HepG2 (cell line): ENCODE measurements around the gene CRB1. TPM values are rescaled to one million over a fixed set of nuclear protein-coding genes. Genes with fewer than 3 reads are reported as not detected.

Experiments
- ATAC-seq: fragments of 200-7000 bp; cut with Tn5 transposase; 3 replicates; pipeline ENCODE4 v1.9.1; 2020; ENCODE audit warnings: mild to moderate bottlenecking, moderate library complexity
- BruUV-seq: library from RNA; stranded (reverse); fragments of 400-500 nt; replicated peaks from 2 replicates; lab custom pipeline; 2021; lab: Mats Ljungman, UMichigan
- CTCF ChIA-PET: fragments of 300-600 bp; formaldehyde crosslinking; extraction: SDS; loops from one replicate; lab custom pipeline; 2021; ENCODE audit warnings: low total read pairs, inconsistent platforms, low intra/inter-chr PET ratio; lab: Yijun Ruan, JAX
- POLR2A ChIA-PET: fragments of 350-600 bp; sonication (Branson Sonifier 250); formaldehyde crosslinking; loops from one replicate; lab custom pipeline; 2020; ENCODE audit warnings: antibody characterized with exemption, inconsistent platforms; lab: Yijun Ruan, JAX
- DNase-seq: peaks from one replicate; pipeline ENCODE4 v3.0.0-alpha.2; 2015; ENCODE audit warnings: low spot score
- FAIRE-seq: peaks from 3 replicates; lab custom pipeline; 2011; peaks lifted over from hg19 to GRCh38; lab: Jason Lieb, UNC
- H2AFZ ChIP-seq: one replicate; pipeline ENCODE4 v1.6.1; 2011; ENCODE audit warnings: low read length, inconsistent platforms
- H3K27ac ChIP-seq: fragments of 300-600 bp; 3 replicates; pipeline ENCODE4 v1.8.0; 2011; ENCODE audit warnings: mixed run types, mild to moderate bottlenecking, mixed read lengths, low read length, inconsistent platforms; ENCODE audit not compliant: insufficient read depth; ENCODE audit errors: extremely low read length
- H3K27me3 ChIP-seq, 2 experiments: fragments of 200-600 bp in 1 of 2; 2 replicates in 1 of 2; 3 replicates in 1 of 2; pipeline versions ENCODE4 v1.6.0 to v1.8.0; 2011; ENCODE audit warnings: low read length in 2 of 2, mild to moderate bottlenecking in 2 of 2, moderate library complexity in 2 of 2, inconsistent platforms in 1 of 2; ENCODE audit not compliant: insufficient read depth in 2 of 2, control insufficient read depth in 1 of 2
- H3K36me3 ChIP-seq, 2 experiments: fragments of 200-600 bp in 1 of 2; replicated peaks in 1 of 2; 2 replicates in 1 of 2; 3 replicates in 1 of 2; pipeline versions ENCODE4 v1.5.1 to v1.8.0; 2011; ENCODE audit warnings: low read length in 2 of 2, inconsistent platforms in 1 of 2; ENCODE audit not compliant: insufficient read depth in 2 of 2, control insufficient read depth in 1 of 2
- H3K4me1 ChIP-seq: 2 replicates; pipeline ENCODE4 v1.5.1; 2012; ENCODE audit warnings: low read length, inconsistent platforms; ENCODE audit not compliant: insufficient read depth
- H3K4me2 ChIP-seq: 2 replicates; pipeline ENCODE4 v1.6.0; 2011; ENCODE audit warnings: low read depth, low read length, inconsistent platforms
- H3K4me3 ChIP-seq, 3 experiments: fragments of 200-600 bp in 1 of 3; sonication (generic), shearing (Covaris generic) in 1 of 3; replicated peaks in 1 of 3; 2 replicates each; pipeline ENCODE4 v1.5.1; 2011 to 2016; ENCODE audit warnings: low read length in 3 of 3, inconsistent platforms in 2 of 3, low read depth in 2 of 3, mild to moderate bottlenecking in 2 of 3, control low read depth in 1 of 3, mixed read lengths in 1 of 3; ENCODE audit not compliant: insufficient read depth in 1 of 3
- H3K79me2 ChIP-seq: one replicate; pipeline ENCODE4 v1.6.1; 2011; ENCODE audit warnings: low read length, inconsistent platforms; ENCODE audit not compliant: insufficient read depth
- H3K9ac ChIP-seq: 2 replicates; pipeline ENCODE4 v1.6.0; 2011; ENCODE audit warnings: mild to moderate bottlenecking, low read depth, low read length, inconsistent platforms; ENCODE audit not compliant: insufficient read depth
- H3K9me3 ChIP-seq: 2 replicates; pipeline ENCODE4 v1.5.1; 2012; ENCODE audit warnings: mild to moderate bottlenecking, low read length
- H4K20me1 ChIP-seq: 2 replicates; pipeline ENCODE4 v1.6.0; 2011; ENCODE audit warnings: inconsistent platforms, mild to moderate bottlenecking, low read length, moderate library complexity; ENCODE audit not compliant: insufficient read depth
- GTF2F1 ChIP-seq: fragments of 150-350 bp; IDR thresholded peaks from 2 replicates; pipeline ENCODE4 v1.6.1; 2014; ENCODE audit warnings: low read length
- IKZF1 ChIP-seq: fragments of 450-650 bp; IDR thresholded peaks from 2 replicates; pipeline ENCODE4 v1.7.1; 2016
- ISL2 ChIP-seq: sonication (generic); formaldehyde crosslinking; IDR thresholded peaks from 2 replicates; pipeline ENCODE4 v1.5.0; 2020; ENCODE audit warnings: missing genetic modification reagents
- KLF16 ChIP-seq, 2 experiments: sonication (generic) in 1 of 2; formaldehyde crosslinking in 1 of 2; IDR thresholded peaks; 2 replicates each; pipeline versions ENCODE4 v1.6.1 to v1.8.0; 2016 to 2023; ENCODE audit warnings: missing genetic modification reagents in 2 of 2, missing compliant biosample characterization in 1 of 2
- MED1 ChIP-seq: sonication (generic); formaldehyde crosslinking; IDR thresholded peaks from 2 replicates; pipeline ENCODE4 v1.4.0; 2020; ENCODE audit warnings: missing genetic modification reagents
- NFIC ChIP-seq: IDR thresholded peaks from 2 replicates; pipeline ENCODE4 v1.6.1; 2012; ENCODE audit warnings: mild to moderate bottlenecking, low read length, inconsistent platforms
- POLR2G ChIP-seq: fragments of 200-400 bp; formaldehyde crosslinking; IDR thresholded peaks from 2 replicates; pipeline ENCODE4 v1.6.1; 2018; ENCODE audit warnings: mild to moderate bottlenecking, low read depth, low read length, moderate library complexity
- SYNCRIP ChIP-seq: fragments of 200-400 bp; formaldehyde crosslinking; IDR thresholded peaks from 2 replicates; pipeline ENCODE4 v1.6.1; 2018; ENCODE audit warnings: mild to moderate bottlenecking, low read depth, low read length; ENCODE audit not compliant: insufficient read depth
- THAP11 ChIP-seq: IDR thresholded peaks from 2 replicates; pipeline ENCODE4 v1.6.1; 2016; ENCODE audit warnings: missing biosample characterization, missing genetic modification reagents
- TSC22D2 ChIP-seq: sonication (generic); formaldehyde crosslinking; IDR thresholded peaks from 2 replicates; pipeline ENCODE4 v1.5.1; 2020; ENCODE audit warnings: missing genetic modification reagents, mild to moderate bottlenecking, borderline replicate concordance
- ZBTB3 ChIP-seq: sonication (generic); formaldehyde crosslinking; IDR thresholded peaks from 2 replicates; pipeline ENCODE4 v1.4.0; 2020; ENCODE audit warnings: low read depth, mild to moderate bottlenecking, moderate library complexity, missing genetic modification reagents, borderline replicate concordance
- ZBTB7A ChIP-seq: sonication (generic); formaldehyde crosslinking; IDR thresholded peaks from 2 replicates; pipeline ENCODE4 v1.8.0; 2022; ENCODE audit warnings: mild to moderate bottlenecking, missing genetic modification reagents
- ZNF180 ChIP-seq: sonication (generic); formaldehyde crosslinking; IDR thresholded peaks from 2 replicates; pipeline ENCODE4 v1.4.0; 2020; ENCODE audit warnings: low read depth, missing genetic modification reagents, borderline replicate concordance
- ZNF33B ChIP-seq: sonication (generic); formaldehyde crosslinking; IDR thresholded peaks from 2 replicates; pipeline ENCODE4 v1.5.1; 2020; ENCODE audit warnings: mild to moderate bottlenecking, missing genetic modification reagents
- ZNF660 ChIP-seq: sonication (generic); formaldehyde crosslinking; IDR thresholded peaks from 2 replicates; pipeline ENCODE4 v1.5.1; 2020; ENCODE audit warnings: mild to moderate bottlenecking, low read depth, missing genetic modification reagents, borderline replicate concordance
- ZNF746 ChIP-seq: sonication (generic); formaldehyde crosslinking; IDR thresholded peaks from 2 replicates; pipeline ENCODE4 v1.8.0; 2022; ENCODE audit warnings: mild to moderate bottlenecking, missing genetic modification reagents
- ZNF790 ChIP-seq: sonication (generic); formaldehyde crosslinking; IDR thresholded peaks from 2 replicates; pipeline ENCODE4 v1.8.0; 2022; ENCODE audit warnings: missing genetic modification reagents, mild to moderate bottlenecking, borderline replicate concordance
- WGBS: methylation state at CpG from one replicate; pipeline ENCODE4 v1.1.6; 2017; ENCODE audit warnings: low lambda C conversion rate; 5-methylcytosine and 5-hydroxymethylcytosine counted together
- in situ Hi-C: cut with HindIII; loops from 2 replicates; pipeline ENCODE4 v1.10.0; 2017; ENCODE audit warnings: low pct_unique_long_range_greater_than_20kb; ENCODE audit not compliant: extremely low pct_ligation_motif_present
- intact Hi-C: fragments of 100-400 bp; cut with micrococcal nuclease; formaldehyde crosslinking; loops from one replicate; pipeline ENCODE4 v1.10.0; 2022; ENCODE audit not compliant: unreplicated experiment
- polyA plus RNA-seq, 8 experiments: library from polyadenylated mRNA; depleted of rRNA in 3 of 8; stranded (reverse) in 7 of 8; unstranded in 1 of 8; fragments of >200 nt; fragmentation: Illumina TruSeq in 4 of 8; extraction: Trizol in 4 of 8; gene quantifications; 2 replicates each; pipeline versions ENCODE4 v1.2.1 to v1.2.3, GENCODE V29; 2011 to 2016; ENCODE audit warnings: low read depth in 4 of 8, missing spikeins in 1 of 8, mixed read lengths in 1 of 8; ENCODE audit not compliant: insufficient read depth in 1 of 8
- total RNA-seq, 5 experiments: library from RNA; depleted of rRNA; stranded (reverse); fragments of >200 nt; fragmentation: Illumina TruSeq; extraction: Trizol; gene quantifications; 2 replicates each; pipeline ENCODE4 v1.2.3, GENCODE V29; 2016; ENCODE audit warnings: low read depth in 1 of 5

CRB1 gene
- total and polyA plus RNA-seq, 2 of the 13 experiments (the other 11 are each of a cell fraction or from before 2014, with no cell fraction given): 0.01 TPM; not detected in 1

- H3K36me3 ChIP-seq: no peaks in the 10 kb centered on the region
- DNase-seq: no peak
- POLR2A ChIA-PET: no interaction called here
- no peaks in the 10 kb centered on the region for H4K20me1 ChIP-seq
- H2AFZ ChIP-seq: no peak overlapping the region
- H3K27ac ChIP-seq: no peak overlapping the region
- ATAC-seq: no peak
- FAIRE-seq: no peak
- no peak overlapping the region for H3K4me3 ChIP-seq
- BruUV-seq: no TSS peak
- no peak overlapping the region for H3K4me2 ChIP-seq
- in situ Hi-C loops: no loop called here
- intact Hi-C loops: no loop called here
- H3K4me1 ChIP-seq: no peaks in the 10 kb centered on the region
- TF ChIP-seq GTF2F1 (no peak), ZBTB7A (CRISPR knock-in tag) (no peak), NFIC (no peak), MED1 (CRISPR knock-in tag) (no peak), POLR2G (no peak), ZNF180 (no peak), SYNCRIP (no peak), THAP11 (no peak), ZNF33B (no peak), KLF16 (CRISPR knock-in tag; IDR thresholded peaks at IDR 0.05) (no peak), ZNF660 (no peak), ZBTB3 (CRISPR knock-in tag) (no peak), ZNF746 (CRISPR knock-in tag) (no peak), IKZF1 (no peak), ZNF790 (CRISPR knock-in tag) (no peak), TSC22D2 (CRISPR knock-in tag) (no peak), ISL2 (CRISPR knock-in tag) (no peak)
- H3K27me3 ChIP-seq: no peaks in the 10 kb centered on the region
- 49% methylated on average over 9 of the region's 9 CpGs for WGBS
- H3K9ac ChIP-seq: no peak overlapping the region
- no peaks in the 10 kb centered on the region for H3K79me2 ChIP-seq
- H3K9me3 ChIP-seq: no peaks in the 10 kb centered on the region
- CTCF ChIA-PET: no interaction called here
Measured at GRCh38 chr1:197471248-197471985, 203.4 kb downstream of the CRB1 start.
